ENCODE results near the gene CNBD2.
"Not testable (repeated sequence)": the region's sequence is repeated elsewhere in the genome, so short reads cannot be mapped to it uniquely, and the experiment has no call there.

Gene CNBD2

DNA sequence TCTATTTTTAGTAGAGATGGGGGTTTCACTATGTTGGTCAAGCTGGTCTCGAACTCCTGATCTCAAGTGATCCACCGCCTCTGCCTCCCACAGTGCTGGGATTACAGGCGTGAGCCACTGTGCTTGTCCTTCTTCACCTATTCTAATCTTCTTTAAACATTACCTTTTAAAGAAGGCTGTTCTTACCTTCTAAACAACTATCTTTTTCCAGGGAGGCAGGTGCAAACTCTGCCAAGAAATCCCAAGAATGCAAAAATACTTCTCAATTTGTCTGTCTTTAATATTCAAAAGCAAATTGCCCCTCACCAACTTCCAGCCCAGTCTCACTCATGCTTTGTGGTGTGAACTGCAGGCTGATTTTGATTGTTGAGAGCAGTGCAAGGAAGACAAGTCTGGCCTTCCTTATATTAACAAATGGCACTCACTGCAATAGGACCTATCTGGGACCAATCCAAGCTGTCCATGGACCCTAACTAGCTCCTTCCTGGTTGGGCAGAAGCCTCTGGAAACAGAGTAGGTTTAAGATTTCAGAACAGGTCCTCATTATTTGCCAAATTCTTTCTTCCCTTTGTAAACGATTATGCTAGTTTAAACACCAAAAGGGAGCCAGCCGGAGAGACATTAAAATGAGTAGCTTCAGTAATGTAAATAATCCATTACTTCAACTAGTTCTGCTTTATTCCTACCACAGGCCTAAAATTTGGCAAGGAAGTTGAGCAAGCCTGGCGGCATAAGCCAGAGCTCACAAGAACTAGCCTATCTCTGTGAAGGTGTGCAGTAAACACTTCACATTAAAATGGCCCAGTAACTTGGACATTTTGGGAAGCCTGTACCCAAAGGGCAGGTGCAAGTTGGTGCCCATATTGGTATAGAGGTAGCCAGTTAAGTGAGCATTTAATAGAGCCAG is 15.7 kb upstream of the CNBD2 start:
- Histone ChIP-seq H3K27me3 (no peaks in the 10 kb centered on the region), H3K4me3 (peak overlapping the region; percentile 86 to 91), H3K4me1 (peaks cover 0 to 27% (median 22%) of the 10 kb centered on the region in 4 donors), H3K36me3 (peaks cover 4 to 11% (median 9%) of the 10 kb centered on the region in 3 donors), H3K27ac (peak overlapping the region; percentile 98 to 99), H3K9me3 (no peaks in the 10 kb centered on the region)
- intact Hi-C loops (cut with DNase I; ENCODE audit: low total_unique reads) = no loop called here
- TF ChIP-seq CTCF (IDR thresholded peaks at IDR 0.05) = no peak
- DNase-seq = no peak

DNA sequence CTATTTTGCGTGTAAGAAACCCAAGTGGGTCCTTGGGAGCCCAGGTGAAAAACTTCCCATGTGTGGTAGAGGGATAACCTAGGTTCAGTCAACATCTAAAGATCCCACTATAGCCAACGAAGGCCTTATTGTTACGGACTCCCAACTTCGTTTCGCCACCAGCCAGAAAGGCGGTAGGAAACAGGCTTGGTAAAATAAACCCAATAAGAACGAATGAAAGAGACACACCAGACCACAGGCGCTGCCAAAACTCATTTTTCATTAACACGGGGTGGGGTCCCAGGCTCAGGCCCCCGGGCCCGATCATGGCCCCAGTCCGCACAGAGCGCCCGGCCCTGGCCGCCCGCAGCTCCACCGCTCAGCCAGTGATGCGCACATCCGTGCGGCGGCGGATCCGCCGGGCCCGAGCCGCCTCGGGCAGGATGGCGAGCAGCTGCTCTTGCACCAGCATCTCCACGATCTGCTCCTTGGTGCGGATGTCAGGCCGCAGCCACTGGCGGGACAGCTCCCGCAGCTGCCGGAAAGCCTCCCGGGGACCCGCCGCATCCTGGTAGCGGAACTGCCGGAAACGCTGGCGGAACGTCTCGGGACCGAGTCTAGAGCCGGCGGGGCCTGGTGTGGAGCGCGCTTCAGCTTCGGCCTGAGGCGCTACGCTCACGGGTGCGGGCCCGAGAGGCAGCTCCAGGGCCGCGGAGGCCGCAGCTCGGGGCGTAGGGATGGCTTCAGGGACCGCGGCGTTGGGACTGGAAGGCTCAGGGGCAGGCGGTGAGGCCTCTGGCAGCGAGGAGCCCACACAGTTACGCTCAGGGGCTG is 14.8 kb upstream of the CNBD2 start:
- peaks cover 0 to 5% (median 5%) of the 10 kb centered on the region in 3 donors for H3K36me3 ChIP-seq
- TF ChIP-seq CTCF (IDR thresholded peaks at IDR 0.05) = no peak
- H3K9me3 ChIP-seq = no peaks in the 10 kb centered on the region
- intact Hi-C loops (cut with DNase I; ENCODE audit: low total_unique reads) = no loop called here
- peak in 1 of 2 donors; percentile 28 for DNase-seq
- H3K4me1 ChIP-seq = peaks cover 0 to 27% (median 18%) of the 10 kb centered on the region in 4 donors
- peak overlapping the region; percentile 86 to 91 for H3K4me3 ChIP-seq
- H3K27me3 ChIP-seq = no peaks in the 10 kb centered on the region
- peak overlapping the region; percentile 98 to 99 for H3K27ac ChIP-seq

GRCh38 chr20:35954200-35954906 is 14.0 kb upstream of the CNBD2 start, which contains the start of gene SCAND1:
Gene SCAND1, minus strand, starts transcription at chr20:35954502. Its CDS starts 218 bp downstream, at chr20:35954284.
- H3K9me3 ChIP-seq = no peaks in the 10 kb centered on the region
- peaks cover 0 to 27% (median 17%) of the 10 kb centered on the region in 4 donors for H3K4me1 ChIP-seq
- DNase-seq = peak; percentile 95 to 97
- H3K4me3 ChIP-seq = peak within 1 kb of the TSS; percentile 86 to 91
- peaks cover 0 to 5% (median 0%) of the 10 kb centered on the region in 3 donors for H3K36me3 ChIP-seq
- no peaks in the 10 kb centered on the region for H3K27me3 ChIP-seq
- peak within 1 kb of the TSS; percentile 98 to 99 for H3K27ac ChIP-seq
- peak; percentile 91 to 97 for TF ChIP-seq CTCF (IDR thresholded peaks at IDR 0.05)
- intact Hi-C loops (cut with DNase I; ENCODE audit: low total_unique reads) = no loop called here

GRCh38 chr20:35954907-35955251 is 13.5 kb upstream of the CNBD2 start:
- H3K36me3 ChIP-seq = peaks cover 0 to 5% (median 0%) of the 10 kb centered on the region in 3 donors
- DNase-seq = no peak
- TF ChIP-seq CTCF (IDR thresholded peaks at IDR 0.05) = no peak
- intact Hi-C loops (cut with DNase I; ENCODE audit: low total_unique reads) = no loop called here
- peak overlapping the region; percentile 86 to 91 for H3K4me3 ChIP-seq
- no peaks in the 10 kb centered on the region for H3K27me3 ChIP-seq
- peak overlapping the region; percentile 98 to 99 for H3K27ac ChIP-seq
- H3K4me1 ChIP-seq = peaks cover 0 to 27% (median 17%) of the 10 kb centered on the region in 4 donors
- no peaks in the 10 kb centered on the region for H3K9me3 ChIP-seq

DNA sequence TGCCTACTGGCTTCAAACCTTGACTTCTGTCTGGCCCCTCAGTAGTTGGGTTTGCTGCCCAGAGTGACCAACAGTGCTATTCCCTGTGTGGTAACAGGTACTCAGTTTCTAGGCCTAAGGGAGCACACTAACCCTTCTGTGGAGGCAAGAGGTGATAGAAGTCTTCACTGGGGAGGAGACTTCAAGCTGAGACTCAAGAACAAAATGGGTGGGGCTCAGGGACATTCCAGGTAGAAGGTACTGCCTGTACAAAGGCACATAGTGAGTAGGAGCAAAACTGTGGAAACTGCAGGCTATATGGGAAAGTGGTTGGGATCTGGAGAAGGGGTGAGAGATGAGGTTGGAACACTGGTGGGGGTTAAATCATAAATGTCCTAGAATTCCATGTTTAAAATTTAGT is 11.8 kb upstream of the CNBD2 start:
- intact Hi-C loops (cut with DNase I; ENCODE audit: low total_unique reads) = no loop called here
- Histone ChIP-seq H3K4me3 (no peak overlapping the region), H3K27ac (no peak overlapping the region), H3K4me1 (peaks cover 0 to 26% (median 17%) of the 10 kb centered on the region in 4 donors), H3K9me3 (no peaks in the 10 kb centered on the region), H3K27me3 (no peaks in the 10 kb centered on the region), H3K36me3 (peaks cover 0 to 4% (median 0%) of the 10 kb centered on the region in 3 donors)
- DNase-seq = no peak
- TF ChIP-seq CTCF (IDR thresholded peaks at IDR 0.05) = no peak

GRCh38 chr20:35959291-35959690 is 9.1 kb upstream of the CNBD2 start:
- H3K9me3 ChIP-seq; H3K4me1 ChIP-seq; H3K27me3 ChIP-seq; H3K4me3 ChIP-seq; DNase-seq; H3K36me3 ChIP-seq; intact Hi-C loops (cut with DNase I; ENCODE audit: low total_unique reads); H3K27ac ChIP-seq: not testable (repeated sequence)
